Measurements from ENCODE around the gene DNAJC17.

DNAJC17 gene

GRCh38 chr15:40789119-40789518 lies 18.2 kb downstream of the DNAJC17 start:
- no peak for DNase-seq

DNA sequence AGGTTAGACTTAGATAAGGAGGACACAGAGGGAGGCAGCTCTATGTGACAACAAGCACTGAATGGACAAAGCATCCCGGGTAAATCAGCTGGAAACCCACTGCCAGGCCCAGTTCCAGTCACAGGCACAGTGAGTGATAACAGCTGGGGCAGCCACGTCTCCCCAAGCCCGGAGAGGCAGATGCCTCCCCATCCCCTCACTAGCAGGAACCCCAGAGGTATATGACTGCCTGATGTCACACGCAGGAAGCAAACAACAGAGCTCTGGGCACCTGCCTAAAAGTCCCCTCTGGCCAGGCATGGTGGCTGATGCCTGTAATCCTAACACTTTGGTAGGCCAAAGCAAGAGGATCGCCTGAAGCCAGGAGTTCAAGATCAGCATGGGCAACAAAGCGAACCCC lies 19.3 kb downstream of the DNAJC17 start:
- no peak for DNase-seq

GRCh38 chr15:40787344-40787841 lies 19.9 kb downstream of the DNAJC17 start:
- DNase-seq, result peak in 4 of 6 experiments; percentile 12 to 35 (median 24)

DNA sequence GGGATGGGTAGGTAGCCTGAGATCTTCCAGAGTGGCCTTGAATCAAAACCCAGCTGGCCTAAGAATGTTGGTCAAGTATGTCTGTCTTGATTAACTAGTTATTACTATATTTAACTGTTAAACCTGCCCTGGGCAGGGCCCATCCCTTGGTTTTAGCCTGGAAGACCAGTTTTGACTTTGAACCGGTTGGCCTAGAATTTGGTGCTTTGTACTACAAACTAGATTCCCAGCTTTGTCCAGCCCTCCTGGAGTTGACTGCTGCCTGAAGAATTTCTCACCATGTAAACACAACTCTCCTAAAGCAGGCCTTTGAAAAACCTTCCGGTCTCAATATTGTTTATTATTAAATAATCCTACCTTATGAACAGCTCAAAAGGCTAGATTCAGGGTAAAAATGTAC lies 21.5 kb downstream of the DNAJC17 start:
- DNase-seq, result no peak

- DNase-seq, result no peak
These were observed 22.1 kb downstream of the DNAJC17 start for GRCh38 chr15:40785164-40785563.

DNA sequence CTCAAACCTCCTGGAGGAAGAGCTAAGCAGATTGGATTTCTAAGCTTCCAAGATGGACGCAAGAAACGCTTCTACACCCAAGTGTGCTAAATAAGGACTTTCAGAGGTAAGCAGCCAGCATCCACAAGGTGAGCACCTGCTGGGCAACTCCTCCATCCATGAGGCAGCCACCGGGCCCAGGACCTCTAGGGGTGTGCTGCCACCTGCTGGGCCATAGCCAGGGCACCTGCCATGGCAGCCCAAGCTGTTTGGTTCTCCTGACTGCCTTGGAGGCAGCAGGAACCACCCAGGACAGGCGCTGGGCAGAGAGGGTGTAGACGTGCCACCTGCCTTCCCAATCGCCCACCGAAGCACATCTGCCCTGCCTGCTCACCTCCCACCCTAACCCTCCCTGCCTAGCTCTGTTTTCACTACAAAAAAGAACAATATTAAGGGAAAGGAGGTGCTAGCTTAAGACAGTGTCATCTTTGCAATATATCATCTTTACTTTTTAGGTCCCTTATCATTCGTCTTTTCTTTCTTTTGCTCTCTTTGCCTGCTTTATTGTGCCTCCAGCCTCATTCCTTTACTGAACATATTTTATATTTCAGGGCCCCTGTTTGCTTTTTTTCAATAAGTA lies 24.6 kb downstream of the DNAJC17 start:
- peak; percentile 43 to 77 (median 70) for DNase-seq

DNA sequence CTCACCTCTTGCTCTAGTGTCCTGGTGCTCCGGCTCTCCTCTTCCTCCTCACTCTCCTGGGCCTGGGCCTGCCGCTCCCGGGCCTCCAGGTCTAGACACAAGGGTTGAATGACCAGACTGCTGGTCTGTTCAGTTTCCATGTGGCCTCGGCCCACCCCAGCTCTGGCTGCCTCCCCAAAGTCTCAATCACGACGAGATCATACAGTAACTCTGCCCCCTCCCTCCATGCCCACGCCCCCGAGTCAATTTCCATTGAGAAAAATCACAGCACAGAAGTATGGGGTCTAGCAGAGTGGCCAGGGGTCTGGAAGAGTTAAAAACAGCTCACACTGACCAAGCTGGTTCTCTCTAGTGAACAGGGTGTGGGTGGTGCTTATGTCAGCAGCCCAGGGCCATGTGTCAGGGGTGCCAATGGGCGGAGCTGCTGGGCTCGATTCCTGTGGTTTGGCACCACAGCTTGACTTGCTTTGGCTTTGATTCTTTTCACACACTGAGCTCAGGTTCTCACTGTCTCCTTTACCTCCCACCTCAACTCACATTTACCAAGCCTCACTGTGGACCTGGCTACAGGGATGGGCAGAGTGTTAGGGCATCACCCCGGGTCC lies 30.6 kb downstream of the DNAJC17 start:
- DNase-seq, result no peak

- DNase-seq, result no peak
These were observed 31.3 kb downstream of the DNAJC17 start for GRCh38 chr15:40775740-40776536.

- DNase-seq, result no peak
These were observed 32.3 kb downstream of the DNAJC17 start for GRCh38 chr15:40775007-40775406.

- DNase-seq, result no peak
These were observed 33.4 kb downstream of the DNAJC17 start for GRCh38 chr15:40773902-40774301.

GRCh38 chr15:40773496-40773895 lies 33.8 kb downstream of the DNAJC17 start:
- no peak for DNase-seq

GRCh38 chr15:40772014-40772413 lies 35.3 kb downstream of the DNAJC17 start:
- no peak for DNase-seq

GRCh38 chr15:40771242-40771641 lies 36.0 kb downstream of the DNAJC17 start:
- DNase-seq, result no peak

- DNase-seq, result no peak
These were observed 37.0 kb downstream of the DNAJC17 start for GRCh38 chr15:40770147-40770721.

- peak; percentile 24 to 53 (median 37) for DNase-seq
These were observed 37.8 kb downstream of the DNAJC17 start, which contains the start of gene C15orf62 for GRCh38 chr15:40769274-40770146. Gene C15orf62 (plus strand): TSS chr15:40769980. CDS start chr15:40770496, 516 bp downstream.

DNA sequence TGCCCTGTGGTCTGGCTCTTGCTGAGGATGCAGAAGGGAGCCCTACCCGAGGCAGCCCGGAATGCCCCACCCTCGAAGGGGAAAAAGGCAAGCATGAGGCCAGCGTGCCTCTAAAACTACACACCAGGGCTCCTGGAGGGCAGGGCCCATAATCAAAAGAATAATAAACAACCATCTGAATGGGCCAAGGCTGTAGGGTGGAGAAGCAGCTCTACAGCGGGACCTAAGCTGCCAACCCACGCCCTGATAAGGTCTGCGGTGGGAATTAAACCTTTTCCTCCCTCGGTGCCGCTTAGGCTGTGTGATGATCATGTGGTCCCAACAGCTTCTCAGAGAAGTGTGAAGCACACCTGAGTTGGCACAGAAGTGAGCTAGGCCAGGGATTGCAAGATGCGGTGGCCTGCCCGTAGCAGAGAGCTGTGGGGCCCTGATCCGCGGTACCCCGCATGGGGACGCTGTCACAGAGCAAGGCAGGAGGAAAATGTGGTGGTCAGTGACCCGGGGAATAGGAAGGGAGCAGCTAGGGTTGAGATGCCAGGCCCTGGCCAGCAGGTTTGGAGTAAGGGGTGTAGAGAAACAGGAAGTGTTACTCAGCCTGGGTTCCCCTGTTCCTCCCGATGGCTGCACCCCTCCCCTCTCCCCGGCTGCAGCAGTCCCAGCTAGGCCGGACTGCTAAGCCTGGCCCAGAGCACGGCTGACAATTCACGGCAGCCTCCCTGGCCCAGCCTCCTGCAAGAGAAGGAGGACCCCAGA lies 38.6 kb downstream of the DNAJC17 start:
- no peak for DNase-seq

DNA sequence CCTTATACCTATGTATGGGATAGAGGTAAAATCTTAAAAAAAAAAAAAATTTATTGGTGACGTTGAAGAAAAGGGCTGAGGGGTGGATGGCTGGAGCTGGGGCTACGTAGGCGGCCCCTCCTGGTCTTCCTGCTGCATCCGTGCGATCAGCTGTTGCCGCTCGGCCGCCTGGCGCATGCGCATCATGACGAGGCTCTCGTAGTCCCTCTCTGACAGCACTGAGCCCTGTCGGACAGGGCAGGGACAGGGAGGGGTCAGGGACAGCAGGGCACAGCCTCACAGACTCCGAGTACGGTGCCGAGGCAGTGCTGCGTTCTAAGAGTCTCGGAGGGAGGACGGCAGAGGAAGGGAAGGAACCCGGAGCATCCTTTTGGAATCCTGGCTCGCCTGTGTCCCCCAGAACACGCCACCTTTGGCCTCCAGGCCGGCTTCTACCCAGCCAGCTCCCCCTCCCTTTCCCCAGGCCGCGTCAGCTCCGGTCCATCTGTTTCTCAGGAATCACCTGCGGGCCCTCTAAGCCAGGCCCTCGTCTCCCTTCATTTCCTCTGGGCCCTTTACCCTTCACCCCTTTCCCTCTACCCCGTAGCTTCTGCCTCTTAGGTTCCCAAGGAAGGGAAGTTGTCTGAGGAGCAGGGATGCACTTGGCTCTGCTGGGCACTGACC lies 39.3 kb downstream of the DNAJC17 start:
- DNase-seq, result no peak

DNA sequence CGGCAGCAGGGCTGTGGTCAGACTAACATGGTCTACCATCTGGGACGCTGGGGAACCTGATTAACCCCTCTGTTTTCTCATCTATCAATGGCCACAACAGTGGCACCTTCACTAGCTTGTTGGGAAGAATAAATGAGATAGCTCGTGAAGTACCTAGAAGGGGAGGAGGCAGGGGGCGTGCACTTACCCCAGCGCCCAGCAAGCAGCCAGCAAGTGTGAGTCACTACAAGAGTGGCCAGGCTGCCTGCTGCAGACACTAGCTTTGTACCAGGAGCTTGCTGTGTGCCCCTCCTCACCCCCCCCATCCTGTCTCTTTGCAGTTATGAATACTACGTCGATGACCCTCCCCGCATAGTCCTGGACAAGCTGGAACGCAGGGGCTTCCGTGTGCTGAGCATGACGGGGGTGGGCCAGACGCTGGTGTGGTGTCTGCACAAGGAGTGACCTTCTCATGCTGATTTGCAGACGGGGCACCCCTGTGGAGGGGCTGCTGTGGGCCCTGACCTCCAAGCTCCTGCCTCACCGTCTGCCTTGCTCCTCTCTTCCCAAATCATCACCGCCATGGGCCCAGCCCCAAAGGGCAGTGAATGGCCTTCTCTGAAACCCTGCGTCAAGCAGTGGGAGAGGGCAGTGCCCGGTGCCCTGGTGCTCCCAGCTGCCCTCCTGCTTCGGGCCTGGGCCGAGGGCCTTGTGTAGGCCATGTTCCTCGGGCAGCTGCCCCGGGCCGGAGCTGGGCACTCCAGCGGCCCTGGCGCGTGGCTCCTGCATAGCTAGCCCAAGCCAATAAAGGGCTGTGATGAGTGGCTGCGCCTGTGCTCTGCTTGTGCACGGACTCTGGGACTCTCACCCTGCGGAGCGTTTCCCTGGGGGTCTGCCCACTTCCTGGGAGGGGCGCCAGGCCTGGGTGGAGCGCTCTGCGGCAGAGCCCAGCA lies 40.1 kb downstream of the DNAJC17 start:
- no peak for DNase-seq

- DNase-seq, result no peak
These were observed 41.0 kb downstream of the DNAJC17 start for GRCh38 chr15:40766194-40766815.
